Right ventricle myocardium inferior (tissue), 1 donor: ENCODE results near the gene FANCL. TPM values are rescaled to one million over a fixed set of nuclear protein-coding genes. Genes with fewer than 3 reads are reported as not detected.
"Not testable (repeated sequence)": the region's sequence is repeated elsewhere in the genome, so short reads cannot be mapped to it uniquely, and the experiment has no call there.

Experiments
- ATAC-seq: fragments of 200-7000 bp; cut with Tn5 transposase; one replicate; pipeline ENCODE4 v1.9.1; 2020; ENCODE audit warnings: mild to moderate bottlenecking, moderate library complexity
- DNase-seq: peaks from one replicate; pipeline ENCODE4 v3.0.0; 2021; ENCODE audit errors: missing footprints
- intact Hi-C: fragments of 100-400 bp; cut with DNase I; formaldehyde crosslinking; loops from one replicate; pipeline ENCODE4 v1.11.0; 2022
- total RNA-seq: library from RNA; stranded (reverse); fragmentation: NEBNext Ultra II Directional; extraction: Animal tissue kit (Norgen Biotek cat#: 25700); gene quantifications from one replicate; pipeline ENCODE4 v1.2.1, GENCODE V29; 2021
- donor health status: DM: no; HTN: yes; CAD: no; lungs with severe emphysema.

FANCL gene
- total RNA-seq, 1 donor from 2014 or later, result 10.4 TPM

DNA sequence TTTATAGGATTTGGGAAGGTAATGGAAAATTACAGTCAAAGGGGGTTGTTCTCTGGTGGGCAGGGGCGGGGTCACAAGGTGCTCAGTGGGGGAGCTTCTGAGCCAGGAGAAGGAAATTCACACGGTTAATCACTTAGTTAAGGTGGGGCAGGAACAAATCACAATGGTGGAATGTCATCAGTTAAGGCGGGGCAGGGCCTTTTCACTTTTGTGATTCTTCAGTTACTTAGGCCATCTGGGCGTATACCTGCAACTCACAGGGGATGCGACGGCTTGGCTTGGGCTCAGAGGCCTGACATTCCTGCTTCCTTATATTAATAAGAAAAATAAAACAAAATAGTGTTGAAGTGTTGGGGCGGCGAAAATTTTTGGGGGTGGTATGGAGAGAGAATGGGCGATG is 127.6 kb downstream of the FANCL start:
- intact Hi-C loops, ATAC-seq, DNase-seq: not testable (repeated sequence)

GRCh38 chr2:58110765-58111164 is 130.4 kb downstream of the FANCL start:
- DNase-seq (no peak), ATAC-seq (no peak)
- intact Hi-C loops, result no loop called here

DNA sequence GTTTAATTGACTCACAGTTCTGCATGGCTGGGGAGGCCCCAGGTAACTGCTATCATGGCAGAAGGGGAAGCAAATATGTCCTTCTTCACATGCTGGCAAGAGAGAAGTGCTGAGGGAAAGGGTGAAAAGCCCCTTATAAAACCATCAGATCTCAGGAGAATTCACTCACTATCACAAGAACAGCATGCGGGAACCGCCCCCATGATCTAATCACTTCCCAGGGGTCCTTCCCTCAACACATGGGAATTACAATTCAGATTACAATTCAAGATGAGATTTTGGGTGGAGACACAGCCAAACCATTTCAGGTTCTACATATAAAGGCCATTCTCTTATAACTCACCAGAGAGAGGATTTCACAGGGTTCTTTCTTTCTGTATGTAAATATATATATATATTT is 131.6 kb downstream of the FANCL start:
- intact Hi-C loops, result no loop called here
- DNase-seq, result no peak
- ATAC-seq, result no peak

Other genes starting within 250 kb of the FANCL start
- gene VRK2, start 194.5 kb downstream of the FANCL start, total RNA-seq, result 29.4 TPM